CD4-positive, alpha-beta T cell treated with Interleukin-6 for 4 hours (primary cell): Measurements from ENCODE around the gene ADRB2.

ENCODE experiments used
- DNase-seq: peaks from one replicate; pipeline ENCODE4 v3.0.0-alpha.2; 2020; ENCODE audit warnings: mixed read lengths

ADRB2 gene

DNA sequence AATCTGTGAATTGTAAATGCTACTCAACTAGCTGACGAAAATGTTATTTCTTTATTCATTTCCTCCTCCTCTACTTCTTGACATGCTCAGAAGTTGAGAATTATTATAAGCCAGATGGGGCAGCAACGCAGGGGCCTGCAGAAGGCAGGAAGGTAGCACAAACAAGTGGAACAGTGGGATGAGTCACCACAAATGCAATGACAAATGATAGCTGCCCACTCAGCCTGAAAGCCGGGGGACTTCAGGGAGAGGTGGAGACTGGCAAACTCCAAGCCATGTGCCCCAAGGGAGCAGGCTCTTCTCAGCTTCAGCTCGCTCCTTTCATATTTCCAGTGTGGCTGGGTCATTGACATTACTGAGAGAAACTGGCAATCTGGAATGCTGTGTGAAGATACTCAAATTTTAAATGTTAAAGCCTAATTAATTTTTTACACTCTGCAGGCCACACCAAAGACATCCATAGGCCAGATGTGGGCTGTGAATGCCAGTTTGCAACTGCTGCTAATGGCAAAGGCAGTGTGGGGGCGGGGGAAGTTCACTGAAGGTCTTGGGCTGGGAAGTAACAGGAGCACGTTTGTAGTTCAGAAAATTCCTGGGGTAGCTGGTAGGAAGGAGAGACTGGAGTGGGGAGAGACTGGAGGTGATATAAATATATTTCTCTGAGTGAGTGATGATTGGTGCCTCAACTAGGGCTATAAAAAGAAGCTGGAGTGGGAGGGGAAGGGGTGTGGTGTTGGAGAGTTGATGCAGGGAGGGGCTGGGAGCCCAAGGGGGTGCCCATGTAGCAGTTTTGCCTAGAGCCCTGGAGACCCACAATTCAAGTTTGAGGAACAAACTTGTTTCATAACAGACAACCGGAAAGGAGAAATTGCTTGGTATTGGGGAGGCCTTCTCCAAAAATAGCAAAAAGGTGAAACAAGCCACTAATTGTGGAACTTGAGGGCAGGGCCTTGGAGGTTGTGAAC, 20.8 kb upstream of the ADRB2 start:
- DNase-seq, result no peak

- DNase-seq, result no peak
These were observed 19.9 kb upstream of the ADRB2 start for GRCh38 chr5:148806520-148806931.

- DNase-seq, result peak; percentile 9
These were observed 18.6 kb upstream of the ADRB2 start for GRCh38 chr5:148807851-148808250.

- peak; percentile 60 for DNase-seq
These were observed 17.4 kb upstream of the ADRB2 start for GRCh38 chr5:148808864-148809642.

- peak; percentile 16 for DNase-seq
These were observed 16.5 kb upstream of the ADRB2 start for GRCh38 chr5:148809781-148810524.

- peak; percentile 7 for DNase-seq
These were observed 15.6 kb upstream of the ADRB2 start for GRCh38 chr5:148810823-148811222.

DNA sequence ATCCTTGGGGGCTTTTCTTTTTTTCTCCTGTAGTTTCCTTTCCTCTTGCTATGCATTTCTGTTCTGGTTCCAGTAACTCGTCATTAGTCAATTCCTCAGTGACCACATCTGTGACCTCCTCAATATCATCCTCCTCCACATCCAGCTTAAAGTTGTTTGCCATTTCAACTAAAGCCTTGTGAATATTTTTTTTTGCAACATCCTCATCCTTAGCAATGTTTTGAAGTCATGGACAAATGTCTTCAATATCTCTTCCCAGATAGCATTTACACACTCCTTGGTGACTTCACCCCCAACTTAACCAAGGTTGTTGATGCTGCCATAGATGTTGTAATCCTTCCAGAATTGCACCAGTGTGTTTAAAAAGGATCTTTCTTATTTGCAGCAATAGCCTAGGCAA, 14.7 kb upstream of the ADRB2 start:
- DNase-seq, result no peak

- DNase-seq, result no peak
These were observed 11.3 kb upstream of the ADRB2 start for GRCh38 chr5:148815086-148815485.

DNA sequence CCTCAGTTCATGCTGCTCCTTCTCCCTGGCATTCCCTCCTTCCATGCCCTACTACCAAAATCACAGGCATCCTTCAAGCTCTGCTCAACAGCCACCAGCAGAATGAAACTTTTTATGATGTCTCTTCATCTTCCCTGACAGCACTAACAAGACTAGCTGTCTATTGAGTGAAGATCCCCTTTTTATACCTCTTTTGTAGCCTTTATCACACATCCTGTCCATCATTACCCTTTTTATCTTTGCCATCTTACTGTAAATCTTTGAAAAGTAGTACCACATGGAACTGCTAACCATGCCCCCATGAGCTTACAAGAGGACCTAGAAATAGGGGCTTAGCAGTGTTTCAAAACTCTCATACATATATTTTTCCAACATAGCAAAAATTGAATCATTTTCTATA, 10.8 kb upstream of the ADRB2 start:
- no peak for DNase-seq

DNA sequence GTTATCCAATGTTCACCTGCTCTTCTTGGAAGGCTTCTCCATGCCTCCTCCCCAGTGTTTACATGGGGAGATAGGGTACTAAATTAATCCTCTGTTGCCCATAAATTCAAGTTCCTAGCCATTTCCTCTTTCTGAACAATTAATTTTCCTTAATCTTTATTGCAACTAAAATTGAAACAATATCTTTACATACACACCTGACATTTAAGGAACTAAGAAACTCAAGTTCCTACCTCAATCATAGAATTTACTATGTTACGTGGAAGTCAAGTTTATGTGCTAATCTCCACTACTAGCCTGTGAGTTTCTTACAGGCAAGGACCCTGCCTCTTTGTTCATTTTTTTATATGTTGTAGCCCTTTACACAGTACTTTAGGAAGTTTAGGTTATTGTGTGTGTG, 10.1 kb upstream of the ADRB2 start:
- no peak for DNase-seq

DNA sequence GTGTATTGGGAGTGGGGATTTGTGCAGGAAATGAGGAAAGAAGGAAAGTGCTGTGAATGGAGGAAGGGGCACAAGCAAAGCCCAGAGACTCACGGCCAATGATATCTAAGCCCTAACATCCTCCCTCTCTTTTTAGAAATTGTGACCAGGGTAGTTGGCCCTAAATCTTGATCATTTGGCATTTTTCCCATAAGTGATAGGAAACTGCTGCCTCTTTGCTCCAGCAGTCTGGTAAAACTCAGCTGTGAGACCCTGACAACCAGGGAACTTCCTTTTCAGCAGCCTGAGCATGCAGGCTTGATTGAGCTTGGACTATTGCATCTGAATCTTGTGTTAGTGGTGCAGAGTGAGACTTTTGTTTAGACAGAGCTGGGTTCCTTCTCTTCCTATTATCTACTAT, 9.6 kb upstream of the ADRB2 start:
- DNase-seq, result no peak

GRCh38 chr5:148817606-148818005, 8.8 kb upstream of the ADRB2 start:
- DNase-seq, result no peak

DNA sequence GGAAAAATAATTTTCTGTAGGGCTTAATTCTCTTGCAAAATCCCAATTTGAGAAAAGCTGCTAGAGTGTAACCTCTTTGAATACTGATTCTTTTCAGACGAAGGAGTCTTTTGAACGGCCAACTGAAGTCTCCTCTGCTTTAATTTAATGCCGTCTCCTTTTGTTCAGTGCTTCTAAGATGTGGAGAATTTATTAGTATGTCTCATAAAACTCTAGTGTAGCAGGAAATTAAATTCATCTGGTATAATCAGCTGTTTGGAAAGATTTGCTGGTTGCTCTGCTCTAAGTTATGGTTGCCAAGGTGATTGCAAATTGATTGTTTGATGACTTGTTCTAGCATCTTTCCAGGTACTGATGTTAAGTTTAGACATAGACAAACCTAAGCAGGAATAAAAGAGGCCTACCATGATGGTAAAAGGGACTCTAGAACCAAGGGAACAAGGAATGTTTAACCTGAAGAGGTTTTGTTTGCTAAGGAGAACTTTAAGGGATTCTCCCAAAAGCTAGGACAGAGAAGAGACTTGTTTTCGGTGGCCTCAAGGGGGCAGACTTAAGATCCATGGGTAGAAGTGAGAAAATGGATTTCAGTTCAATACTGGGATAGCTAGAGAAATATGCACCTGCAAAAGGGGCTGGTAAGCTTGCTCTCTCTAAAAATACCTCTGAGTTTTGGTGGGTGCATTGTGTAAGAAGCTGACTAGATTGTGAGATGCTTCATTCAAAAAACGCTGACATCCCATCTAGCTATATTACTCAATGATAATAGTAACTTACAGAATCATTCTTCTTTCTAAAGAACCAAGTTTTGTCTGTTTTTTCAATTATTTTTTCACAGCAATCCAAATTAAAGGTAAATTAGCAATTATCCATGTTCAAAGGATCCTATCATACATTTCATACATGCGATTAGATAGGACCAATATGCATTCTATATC, 5.7 kb upstream of the ADRB2 start:
- peak; percentile 46 for DNase-seq

DNA sequence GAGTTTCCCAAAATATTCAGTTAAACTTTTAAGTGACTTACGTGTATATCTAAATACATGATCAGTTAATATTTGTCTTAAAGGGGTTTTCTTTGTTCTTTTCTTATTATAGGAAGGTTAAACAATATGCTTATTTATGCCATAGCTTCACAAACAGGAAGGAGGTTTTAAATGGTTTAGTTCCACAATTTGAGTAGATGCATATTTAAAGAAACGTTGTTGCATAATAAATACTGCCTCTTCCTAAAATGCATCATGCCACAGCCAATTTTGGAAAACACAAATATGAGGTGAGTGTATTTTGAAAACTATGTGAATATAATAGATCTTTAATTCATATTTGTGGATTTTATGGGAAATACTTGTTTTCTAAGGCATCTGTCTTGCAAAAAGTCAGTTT, 2.5 kb upstream of the ADRB2 start:
- no peak for DNase-seq

DNA sequence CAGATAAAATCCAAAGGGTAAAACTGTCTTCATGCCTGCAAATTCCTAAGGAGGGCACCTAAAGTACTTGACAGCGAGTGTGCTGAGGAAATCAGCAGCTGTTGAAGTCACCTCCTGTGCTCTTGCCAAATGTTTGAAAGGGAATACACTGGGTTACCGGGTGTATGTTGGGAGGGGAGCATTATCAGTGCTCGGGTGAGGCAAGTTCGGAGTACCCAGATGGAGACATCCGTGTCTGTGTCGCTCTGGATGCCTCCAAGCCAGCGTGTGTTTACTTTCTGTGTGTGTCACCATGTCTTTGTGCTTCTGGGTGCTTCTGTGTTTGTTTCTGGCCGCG, 727 bp upstream of the ADRB2 start:
- no peak for DNase-seq

GRCh38 chr5:148826739-148827070, 294 bp downstream of the ADRB2 start:
- no peak for DNase-seq

DNA sequence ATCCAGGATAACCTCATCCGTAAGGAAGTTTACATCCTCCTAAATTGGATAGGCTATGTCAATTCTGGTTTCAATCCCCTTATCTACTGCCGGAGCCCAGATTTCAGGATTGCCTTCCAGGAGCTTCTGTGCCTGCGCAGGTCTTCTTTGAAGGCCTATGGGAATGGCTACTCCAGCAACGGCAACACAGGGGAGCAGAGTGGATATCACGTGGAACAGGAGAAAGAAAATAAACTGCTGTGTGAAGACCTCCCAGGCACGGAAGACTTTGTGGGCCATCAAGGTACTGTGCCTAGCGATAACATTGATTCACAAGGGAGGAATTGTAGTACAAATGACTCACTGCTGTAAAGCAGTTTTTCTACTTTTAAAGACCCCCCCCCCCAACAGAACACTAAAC, 1.3 kb downstream of the ADRB2 start:
- no peak for DNase-seq

DNA sequence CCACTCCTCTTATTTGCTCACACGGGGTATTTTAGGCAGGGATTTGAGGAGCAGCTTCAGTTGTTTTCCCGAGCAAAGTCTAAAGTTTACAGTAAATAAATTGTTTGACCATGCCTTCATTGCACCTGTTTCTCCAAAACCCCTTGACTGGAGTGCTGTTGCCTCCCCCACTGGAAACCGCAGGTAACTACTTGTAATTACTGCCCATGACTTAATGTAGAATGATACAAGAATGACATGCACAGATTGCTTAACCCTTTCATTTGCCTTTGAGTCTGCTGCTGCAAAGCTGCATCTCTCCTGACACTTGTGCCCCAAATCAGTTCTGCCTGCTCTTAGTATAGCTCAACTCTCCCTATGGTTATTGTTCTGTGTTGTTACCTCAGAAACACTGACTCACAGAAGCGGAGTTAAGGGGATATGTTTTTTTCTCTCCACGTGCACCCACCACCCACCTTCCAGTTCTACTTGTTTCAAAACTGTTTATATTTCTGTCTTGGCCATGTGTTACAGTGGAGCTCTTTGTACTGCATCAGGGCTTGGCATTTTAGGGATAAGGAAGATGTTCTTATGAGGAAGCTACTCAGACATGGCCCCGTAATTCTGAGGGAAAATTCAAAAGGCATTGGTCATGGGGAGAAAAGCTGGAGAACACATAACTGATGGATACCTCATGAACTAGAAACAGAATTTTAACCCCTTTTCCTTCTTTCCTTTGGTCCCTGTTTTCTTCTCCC, 2.3 kb downstream of the ADRB2 start:
- no peak for DNase-seq

GRCh38 chr5:148829248-148829594, 2.8 kb downstream of the ADRB2 start:
- no peak for DNase-seq

DNA sequence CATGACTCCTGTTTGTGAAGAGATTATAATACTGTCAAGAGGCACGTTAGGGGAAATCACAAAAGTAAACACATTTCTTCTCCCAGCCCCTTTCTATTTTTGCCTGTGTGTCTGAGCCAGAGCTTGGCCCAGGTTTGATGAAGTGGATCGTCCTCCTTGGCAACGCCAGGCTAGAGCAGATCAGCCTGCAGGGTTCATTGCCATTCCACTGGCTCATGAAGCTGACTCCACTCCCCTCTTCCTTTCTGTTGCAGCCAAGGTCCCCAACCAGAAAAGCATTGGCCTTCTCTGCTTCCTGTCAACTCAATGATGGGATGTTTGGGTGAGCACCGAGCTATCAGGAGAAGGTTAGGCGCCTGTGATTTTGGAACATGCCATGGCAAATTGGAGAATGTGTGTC, 3.3 kb downstream of the ADRB2 start:
- no peak for DNase-seq

GRCh38 chr5:148830211-148830610, 3.8 kb downstream of the ADRB2 start:
- DNase-seq, result no peak
